OCI-LY7 (cell line): ENCODE measurements around the gene GRIN3A.

ENCODE experiments used
- EZH2phosphoT487 ChIP-seq: fragments of 200-600 bp; sonication (generic); IDR thresholded peaks from 2 replicates; pipeline ENCODE4 v1.6.1; 2018; ENCODE audit warnings: low read depth, borderline replicate concordance, mild to moderate bottlenecking, mixed run types, antibody characterized with exemption, low read length, moderate library complexity, mixed read lengths
- TF ChIP-seq, protein P1 (sequence below): fragments of 200-600 bp; sonication (generic); conservative IDR thresholded peaks from 2 replicates; pipeline ENCODE4 v1.5.1; 2014; ENCODE audit warnings: mild to moderate bottlenecking, antibody characterized with exemption, low read length, moderate library complexity, mixed read lengths

DNA sequence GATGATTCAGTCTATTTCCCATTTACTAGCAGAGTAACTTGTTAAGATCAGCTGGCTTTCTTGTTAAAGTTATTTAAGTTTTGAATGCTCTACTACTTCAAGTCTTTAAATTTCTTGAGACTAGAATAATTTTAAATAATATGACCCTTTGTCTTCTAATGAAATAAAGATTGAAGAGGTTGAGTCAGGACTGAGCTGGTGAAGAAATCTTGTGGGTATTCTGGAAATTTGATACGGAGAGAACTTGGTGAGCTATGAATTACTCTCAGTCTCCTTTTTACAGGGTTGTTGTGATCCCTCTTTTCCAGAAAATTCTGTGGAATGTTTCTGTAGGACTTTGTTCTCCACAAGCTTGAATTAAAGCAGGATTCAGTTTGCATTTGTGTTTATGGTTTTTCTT, 175.5 kb downstream of the GRIN3A start:
- TF ChIP-seq, protein P1, sequence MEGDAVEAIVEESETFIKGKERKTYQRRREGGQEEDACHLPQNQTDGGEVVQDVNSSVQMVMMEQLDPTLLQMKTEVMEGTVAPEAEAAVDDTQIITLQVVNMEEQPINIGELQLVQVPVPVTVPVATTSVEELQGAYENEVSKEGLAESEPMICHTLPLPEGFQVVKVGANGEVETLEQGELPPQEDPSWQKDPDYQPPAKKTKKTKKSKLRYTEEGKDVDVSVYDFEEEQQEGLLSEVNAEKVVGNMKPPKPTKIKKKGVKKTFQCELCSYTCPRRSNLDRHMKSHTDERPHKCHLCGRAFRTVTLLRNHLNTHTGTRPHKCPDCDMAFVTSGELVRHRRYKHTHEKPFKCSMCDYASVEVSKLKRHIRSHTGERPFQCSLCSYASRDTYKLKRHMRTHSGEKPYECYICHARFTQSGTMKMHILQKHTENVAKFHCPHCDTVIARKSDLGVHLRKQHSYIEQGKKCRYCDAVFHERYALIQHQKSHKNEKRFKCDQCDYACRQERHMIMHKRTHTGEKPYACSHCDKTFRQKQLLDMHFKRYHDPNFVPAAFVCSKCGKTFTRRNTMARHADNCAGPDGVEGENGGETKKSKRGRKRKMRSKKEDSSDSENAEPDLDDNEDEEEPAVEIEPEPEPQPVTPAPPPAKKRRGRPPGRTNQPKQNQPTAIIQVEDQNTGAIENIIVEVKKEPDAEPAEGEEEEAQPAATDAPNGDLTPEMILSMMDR: no peak
- TF ChIP-seq EZH2phosphoT487: no peak
